GM21367 (cell line): ENCODE data around the gene TIE1.

Source experiments
- ATAC-seq: cut with Tn5 transposase; IDR thresholded peaks from one replicate; pipeline ENCODE4 v1.9.1; 2021; ENCODE audit not compliant: unreplicated experiment

TIE1 gene

GRCh38 chr1:43311521-43311920 lies 10.7 kb downstream of the TIE1 start:
- no peak for ATAC-seq

- no peak for ATAC-seq
Observed at GRCh38 chr1:43312212-43312623, 11.4 kb downstream of the TIE1 start.

- ATAC-seq, result no peak
Observed at GRCh38 chr1:43312663-43313515, 12.1 kb downstream of the TIE1 start.

GRCh38 chr1:43313771-43314170 lies 13.0 kb downstream of the TIE1 start:
- no peak for ATAC-seq

- no peak for ATAC-seq
Observed at GRCh38 chr1:43314233-43314632, 13.5 kb downstream of the TIE1 start.

- ATAC-seq, result no peak
Observed at GRCh38 chr1:43315481-43315880, 14.7 kb downstream of the TIE1 start.

- no peak for ATAC-seq
Observed at GRCh38 chr1:43315963-43316737, 15.4 kb downstream of the TIE1 start.

GRCh38 chr1:43316738-43317520 lies 16.1 kb downstream of the TIE1 start:
- no peak for ATAC-seq

- no peak for ATAC-seq
Observed at GRCh38 chr1:43317817-43318471, 17.2 kb downstream of the TIE1 start.

- no peak for ATAC-seq
Observed at GRCh38 chr1:43318831-43319230, 18.0 kb downstream of the TIE1 start.

GRCh38 chr1:43319288-43319687 lies 18.5 kb downstream of the TIE1 start:
- no peak for ATAC-seq

GRCh38 chr1:43319766-43320165 lies 19.0 kb downstream of the TIE1 start:
- ATAC-seq, result no peak

- ATAC-seq, result no peak
Observed at GRCh38 chr1:43321331-43321891, 20.6 kb downstream of the TIE1 start.

GRCh38 chr1:43322506-43322905 lies 21.7 kb downstream of the TIE1 start:
- no peak for ATAC-seq

- no peak for ATAC-seq
Observed at GRCh38 chr1:43324810-43325209, 24.0 kb downstream of the TIE1 start.

- ATAC-seq, result no peak
Observed at GRCh38 chr1:43325381-43325780, 24.6 kb downstream of the TIE1 start.

- no peak for ATAC-seq
Observed at GRCh38 chr1:43327549-43328292, 26.9 kb downstream of the TIE1 start.

GRCh38 chr1:43329995-43330751 lies 29.4 kb downstream of the TIE1 start:
- no peak for ATAC-seq

- no peak for ATAC-seq
Observed at GRCh38 chr1:43331688-43332087, 30.9 kb downstream of the TIE1 start.
